ENCODE results near the gene SHROOM4.

Gene SHROOM4

GRCh38 chrX:50787099-50787498, 26.9 kb downstream of the SHROOM4 start:
- no peak for DNase-seq (ENCODE audit: low spot score)

- DNase-seq (ENCODE audit: low spot score), result no peak
These were observed 33.9 kb downstream of the SHROOM4 start for GRCh38 chrX:50780144-50780543.

- DNase-seq (ENCODE audit: low spot score), result no peak
These were observed 34.3 kb downstream of the SHROOM4 start for GRCh38 chrX:50779694-50780093.

- DNase-seq (ENCODE audit: low spot score), result no peak
These were observed 35.7 kb downstream of the SHROOM4 start for GRCh38 chrX:50778272-50778671.

GRCh38 chrX:50776248-50776647, 37.7 kb downstream of the SHROOM4 start:
- DNase-seq (ENCODE audit: low spot score), result no peak

GRCh38 chrX:50771382-50771781, 42.6 kb downstream of the SHROOM4 start:
- no peak for DNase-seq (ENCODE audit: low spot score)

- no peak for DNase-seq (ENCODE audit: low spot score)
These were observed 43.3 kb downstream of the SHROOM4 start for GRCh38 chrX:50770702-50771101.

- no peak for DNase-seq (ENCODE audit: low spot score)
These were observed 44.5 kb downstream of the SHROOM4 start for GRCh38 chrX:50769389-50770063.

GRCh38 chrX:50768801-50769200, 45.2 kb downstream of the SHROOM4 start:
- no peak for DNase-seq (ENCODE audit: low spot score)

- DNase-seq (ENCODE audit: low spot score), result no peak
These were observed 48.0 kb downstream of the SHROOM4 start for GRCh38 chrX:50765986-50766385.

- DNase-seq (ENCODE audit: low spot score), result no peak
These were observed 51.4 kb downstream of the SHROOM4 start for GRCh38 chrX:50762578-50762977.

- no peak for DNase-seq (ENCODE audit: low spot score)
These were observed 57.7 kb downstream of the SHROOM4 start for GRCh38 chrX:50756276-50756675.

- DNase-seq (ENCODE audit: low spot score), result no peak
These were observed 62.9 kb downstream of the SHROOM4 start for GRCh38 chrX:50751091-50751490.

GRCh38 chrX:50747471-50747900, 66.5 kb downstream of the SHROOM4 start:
- DNase-seq (ENCODE audit: low spot score), result no peak

- DNase-seq (ENCODE audit: low spot score), result no peak
These were observed 77.3 kb downstream of the SHROOM4 start for GRCh38 chrX:50736656-50737055.

GRCh38 chrX:50726296-50726695, 87.7 kb downstream of the SHROOM4 start:
- no peak for DNase-seq (ENCODE audit: low spot score)

- no peak for DNase-seq (ENCODE audit: low spot score)
These were observed 88.7 kb downstream of the SHROOM4 start for GRCh38 chrX:50725310-50725709.

GRCh38 chrX:50723006-50723405, 91.0 kb downstream of the SHROOM4 start:
- DNase-seq (ENCODE audit: low spot score), result no peak

GRCh38 chrX:50721764-50722521, 92.1 kb downstream of the SHROOM4 start:
- no peak for DNase-seq (ENCODE audit: low spot score)

- no peak for DNase-seq (ENCODE audit: low spot score)
These were observed 94.4 kb downstream of the SHROOM4 start for GRCh38 chrX:50719614-50720013.

GRCh38 chrX:50718776-50719175, 95.2 kb downstream of the SHROOM4 start:
- no peak for DNase-seq (ENCODE audit: low spot score)

- DNase-seq (ENCODE audit: low spot score), result no peak
These were observed 97.3 kb downstream of the SHROOM4 start for GRCh38 chrX:50716706-50717105.

GRCh38 chrX:50712777-50713176, 101.2 kb downstream of the SHROOM4 start:
- no peak for DNase-seq (ENCODE audit: low spot score)

Data from SK-N-DZ (cell line).